HG02970 (cell line): ENCODE results near the gene CD59.
"Not testable (repeated sequence)": the region's sequence is repeated elsewhere in the genome, so short reads cannot be mapped to it uniquely, and the experiment has no call there.

Experiments used
- ATAC-seq: cut with Tn5 transposase; IDR thresholded peaks from one replicate; pipeline ENCODE4 v1.9.1; 2021; ENCODE audit warnings: mild to moderate bottlenecking, moderate library complexity, moderate number of reproducible peaks; ENCODE audit not compliant: unreplicated experiment, low FRiP score

The CD59 gene

GRCh38 chr11:33718440-33718839, 17.8 kb downstream of the CD59 start:
- ATAC-seq = no peak

- ATAC-seq = no peak
These were observed 20.0 kb downstream of the CD59 start for GRCh38 chr11:33716243-33716642.

- no peak for ATAC-seq
These were observed 22.3 kb downstream of the CD59 start for GRCh38 chr11:33713856-33714398.

GRCh38 chr11:33713151-33713855, 22.9 kb downstream of the CD59 start:
- ATAC-seq = no peak

- ATAC-seq = no peak
These were observed 23.8 kb downstream of the CD59 start for GRCh38 chr11:33712436-33712835.

GRCh38 chr11:33709466-33709865, 26.8 kb downstream of the CD59 start:
- no peak for ATAC-seq

- no peak for ATAC-seq
These were observed 27.2 kb downstream of the CD59 start for GRCh38 chr11:33708985-33709384.

- ATAC-seq = not testable (repeated sequence)
These were observed 28.4 kb downstream of the CD59 start for GRCh38 chr11:33707831-33708230.

GRCh38 chr11:33706966-33707365, 29.3 kb downstream of the CD59 start:
- ATAC-seq = no peak

- ATAC-seq = no peak
These were observed 29.7 kb downstream of the CD59 start for GRCh38 chr11:33706546-33706945.

GRCh38 chr11:33704240-33705002, 31.8 kb downstream of the CD59 start:
- ATAC-seq = no peak

GRCh38 chr11:33703788-33704187, 32.4 kb downstream of the CD59 start:
- no peak for ATAC-seq

GRCh38 chr11:33703234-33703633, 33.0 kb downstream of the CD59 start:
- ATAC-seq = no peak

GRCh38 chr11:33701302-33702230, 34.7 kb downstream of the CD59 start:
- ATAC-seq = no peak

- ATAC-seq = peak; percentile 76
These were observed 35.5 kb downstream of the CD59 start, which contains the start of gene C11orf91 for GRCh38 chr11:33700502-33701271. Gene C11orf91, minus strand, starts transcription at chr11:33700826. Its CDS starts 86 bp downstream, at chr11:33700740.

GRCh38 chr11:33700063-33700501, 36.1 kb downstream of the CD59 start:
- ATAC-seq = no peak

- ATAC-seq = no peak
These were observed 36.6 kb downstream of the CD59 start for GRCh38 chr11:33699515-33700062.

GRCh38 chr11:33698921-33699320, 37.3 kb downstream of the CD59 start:
- ATAC-seq = no peak

GRCh38 chr11:33697997-33698396, 38.2 kb downstream of the CD59 start:
- no peak for ATAC-seq
